ENCODE results near the gene DYNLT1.

DYNLT1 gene

GRCh38 chr6:158628542-158628941 is 16.0 kb downstream of the DYNLT1 start:
- TF ChIP-seq REST (IDR thresholded peaks at IDR 0.05; ENCODE audit: insufficient replicate concordance, low read depth) (no peak), SPI1 (IDR thresholded peaks at IDR 0.05; ENCODE audit: borderline replicate concordance, low read depth) (no peak), CTCF (IDR thresholded peaks at IDR 0.05; ENCODE audit: insufficient read depth, low read length) (no peak), POLR2AphosphoS5 (IDR thresholded peaks at IDR 0.05; ENCODE audit: low read depth) (no peak), GABPA (IDR thresholded peaks at IDR 0.05; ENCODE audit: low read depth) (no peak)
- no peak for DNase-seq (ENCODE audit: low read depth in 1 of 2, low spot score in 1 of 2)
- Histone ChIP-seq H3K4me3 (replicated peaks; ENCODE audit: insufficient read depth, low read length) (no peak overlapping the region), H3K27me3 (ENCODE audit: insufficient read depth, poor library complexity, severe bottlenecking) (no peaks in the 10 kb centered on the region), H3K27ac (replicated peaks) (no peak overlapping the region)

GRCh38 chr6:158627940-158628211 is 16.7 kb downstream of the DYNLT1 start:
- DNase-seq (ENCODE audit: low read depth in 1 of 2, low spot score in 1 of 2): no peak
- TF ChIP-seq REST (IDR thresholded peaks at IDR 0.05; ENCODE audit: insufficient replicate concordance, low read depth) (no peak), SPI1 (IDR thresholded peaks at IDR 0.05; ENCODE audit: borderline replicate concordance, low read depth) (no peak), POLR2AphosphoS5 (IDR thresholded peaks at IDR 0.05; ENCODE audit: low read depth) (no peak), CTCF (IDR thresholded peaks at IDR 0.05; ENCODE audit: insufficient read depth, low read length) (no peak), GABPA (IDR thresholded peaks at IDR 0.05; ENCODE audit: low read depth) (no peak)
- Histone ChIP-seq H3K27ac (replicated peaks) (no peak overlapping the region), H3K27me3 (ENCODE audit: insufficient read depth, poor library complexity, severe bottlenecking) (no peaks in the 10 kb centered on the region), H3K4me3 (replicated peaks; ENCODE audit: insufficient read depth, low read length) (no peak overlapping the region)

DNA sequence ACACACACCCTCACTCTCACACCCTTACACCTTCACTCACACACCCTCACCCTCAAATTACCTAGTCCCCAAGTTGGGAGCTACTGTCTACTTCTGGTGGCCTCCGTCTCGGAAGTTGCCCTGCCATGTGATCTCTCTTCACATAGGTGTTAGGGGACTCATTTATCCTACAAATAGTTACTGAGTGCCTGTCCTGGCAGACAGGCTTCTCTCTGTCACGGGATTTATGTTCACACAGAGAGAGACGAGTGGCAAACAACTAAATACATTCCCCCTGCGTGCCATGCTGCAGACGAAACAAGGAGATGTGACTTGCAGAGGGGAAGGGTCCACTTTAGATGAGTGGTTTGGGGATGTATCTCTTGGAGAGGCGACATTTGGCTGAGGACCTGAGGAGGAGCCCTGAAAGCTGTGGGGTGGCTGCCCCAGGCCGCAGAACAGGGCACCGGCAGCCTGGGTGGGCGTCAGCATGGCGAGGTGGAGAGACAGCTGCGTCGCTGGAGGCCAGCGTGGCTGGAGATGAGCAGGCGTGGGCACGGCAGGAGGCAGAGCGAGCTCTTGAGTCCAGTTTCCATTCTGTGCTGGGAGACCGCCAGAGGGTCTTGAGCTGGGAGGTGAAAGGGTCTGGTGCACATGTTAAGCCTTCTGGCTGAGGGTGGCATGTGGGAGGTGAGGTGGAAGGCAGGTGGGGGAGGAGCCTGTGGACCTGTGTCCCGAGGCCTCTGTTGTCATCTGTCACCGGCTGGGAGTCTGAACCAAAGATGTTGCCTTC is 17.2 kb downstream of the DYNLT1 start:
- no peak overlapping the region for H3K4me3 ChIP-seq (replicated peaks; ENCODE audit: insufficient read depth, low read length)
- no peak overlapping the region for H3K27ac ChIP-seq (replicated peaks)
- DNase-seq (ENCODE audit: low read depth in 1 of 2, low spot score in 1 of 2): no peak
- H3K27me3 ChIP-seq (ENCODE audit: insufficient read depth, poor library complexity, severe bottlenecking): no peaks in the 10 kb centered on the region
- TF ChIP-seq SPI1 (IDR thresholded peaks at IDR 0.05; ENCODE audit: borderline replicate concordance, low read depth) (no peak), CTCF (IDR thresholded peaks at IDR 0.05; ENCODE audit: insufficient read depth, low read length) (no peak), POLR2AphosphoS5 (IDR thresholded peaks at IDR 0.05; ENCODE audit: low read depth) (no peak), GABPA (IDR thresholded peaks at IDR 0.05; ENCODE audit: low read depth) (no peak)
